Activated CD4-positive, alpha-beta T cell treated with anti-CD3 and anti-CD28 coated beads, Interleukin-2, amount 50 U/mL, for 48 hours (primary cell): ENCODE measurements around the gene CLEC4A.
"Not testable (repeated sequence)": the region's sequence is repeated elsewhere in the genome, so short reads cannot be mapped to it uniquely, and the experiment has no call there.

Source experiments
- DNase-seq, 2 experiments: peaks; one replicate each; pipeline ENCODE4 v3.0.0-alpha.2; 2020

CLEC4A gene

GRCh38 chr12:8123124-8123912 is at the start of gene CLEC4A:
TSS of gene CLEC4A (plus strand) at chr12:8123617. CDS start at chr12:8123879, 262 bp downstream.
- no peak for DNase-seq

- DNase-seq, result no peak
Measured at GRCh38 chr12:8075935-8076334, 47.5 kb upstream of the CLEC4A start.

GRCh38 chr12:8076366-8076765 is 47.1 kb upstream of the CLEC4A start:
- DNase-seq, result no peak

GRCh38 chr12:8077207-8077606 is 46.2 kb upstream of the CLEC4A start:
- DNase-seq, result no peak

- peak; percentile 44 to 63 for DNase-seq
Measured at GRCh38 chr12:8078398-8078797, 45.0 kb upstream of the CLEC4A start.

GRCh38 chr12:8078916-8079315 is 44.5 kb upstream of the CLEC4A start:
- DNase-seq, result no peak

GRCh38 chr12:8080120-8080519 is 43.3 kb upstream of the CLEC4A start:
- DNase-seq, result no peak

GRCh38 chr12:8081251-8081920 is 42.0 kb upstream of the CLEC4A start:
- DNase-seq, result peak; percentile 33 to 42

- no peak for DNase-seq
Measured at GRCh38 chr12:8082808-8083100, 40.7 kb upstream of the CLEC4A start.

GRCh38 chr12:8084351-8084750 is 39.1 kb upstream of the CLEC4A start:
- DNase-seq, result peak; percentile 35 to 49

- DNase-seq, result no peak
Measured at GRCh38 chr12:8087666-8088065, 35.8 kb upstream of the CLEC4A start.

- peak; percentile 32 to 36 for DNase-seq
Measured at GRCh38 chr12:8088574-8088973, 34.8 kb upstream of the CLEC4A start.

- DNase-seq, result not testable (repeated sequence)
Measured at GRCh38 chr12:8089277-8089676, 34.1 kb upstream of the CLEC4A start.

GRCh38 chr12:8089716-8090115 is 33.7 kb upstream of the CLEC4A start:
- no peak for DNase-seq

- DNase-seq, result no peak
Measured at GRCh38 chr12:8093291-8093690, 30.1 kb upstream of the CLEC4A start.

- no peak for DNase-seq
Measured at GRCh38 chr12:8096281-8096915, 27.0 kb upstream of the CLEC4A start.

GRCh38 chr12:8099235-8099634 is 24.2 kb upstream of the CLEC4A start:
- no peak for DNase-seq

GRCh38 chr12:8108808-8109398 is 14.5 kb upstream of the CLEC4A start:
- peak; percentile 82 to 84 for DNase-seq

GRCh38 chr12:8113117-8113516 is 10.3 kb upstream of the CLEC4A start:
- DNase-seq, result not testable (repeated sequence)

GRCh38 chr12:8120072-8120713 is 3.2 kb upstream of the CLEC4A start:
- no peak for DNase-seq

- no peak for DNase-seq
Measured at GRCh38 chr12:8127138-8127537, 3.7 kb downstream of the CLEC4A start.

GRCh38 chr12:8133636-8134397 is 10.4 kb downstream of the CLEC4A start:
- peak in 1 of 2 experiments; percentile 5 for DNase-seq
